ENCODE results near the gene VSIG2.

Gene VSIG2

DNA sequence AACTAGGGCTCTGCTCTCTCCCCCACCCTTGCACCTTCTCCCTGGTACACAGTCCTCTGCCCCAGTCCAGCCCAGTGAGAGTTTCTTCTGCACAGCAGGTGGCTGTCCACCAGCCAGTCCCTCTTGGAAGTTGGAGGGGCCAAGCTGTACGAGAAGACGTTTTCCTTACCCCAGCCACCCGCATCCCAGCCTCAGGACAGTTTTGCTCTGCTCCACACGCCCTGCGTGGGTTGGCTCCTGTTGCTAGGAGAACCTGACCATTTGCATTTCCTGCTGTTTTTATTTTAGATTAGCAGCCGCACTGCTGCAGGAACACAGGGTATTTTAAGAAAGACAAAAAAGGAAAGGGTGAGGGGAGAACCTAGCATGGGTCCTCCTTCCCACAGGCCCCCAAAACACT lies 29.9 kb downstream of the VSIG2 start:
- Histone ChIP-seq H3K79me2 (ENCODE audit: insufficient read depth, low read length) (no peaks in the 10 kb centered on the region), H3K9me3 (ENCODE audit: insufficient read depth, low read length) (no peaks in the 10 kb centered on the region), H3K9ac (ENCODE audit: low read length) (no peak overlapping the region), H4K20me1 (ENCODE audit: low read depth, low read length) (no peaks in the 10 kb centered on the region), H3K27me3 (ENCODE audit: low read length) (no peaks in the 10 kb centered on the region), H3K4me2 (ENCODE audit: low read depth, low read length, poor library complexity, severe bottlenecking) (no peak overlapping the region), H3K4me3 (ENCODE audit: insufficient read depth, low read length, poor library complexity, severe bottlenecking) (no peak overlapping the region), H3K9me2 (replicated peaks; ENCODE audit: insufficient read depth, low read length) (no peaks in the 10 kb centered on the region), H2AFZ (ENCODE audit: low read depth, low read length, severe bottlenecking) (no peak overlapping the region), H3K27ac (ENCODE audit: low read depth, low read length) (no peak overlapping the region), H3F3A (ENCODE audit: insufficient read depth) (no peaks in the 10 kb centered on the region), H3K36me3 (ENCODE audit: low read length) (no peaks in the 10 kb centered on the region)
- TF ChIP-seq CTCF (IDR thresholded peaks at IDR 0.05; ENCODE audit: insufficient read depth, low read length, poor library complexity, severe bottlenecking): no peak
- TF ChIP-seq EZH2phosphoT487 (conservative IDR thresholded peaks at IDR 0.05; ENCODE audit: low read length): no peak

- Histone ChIP-seq H3K36me3 (ENCODE audit: low read length) (no peaks in the 10 kb centered on the region), H3K27me3 (ENCODE audit: low read length) (no peaks in the 10 kb centered on the region), H3K79me2 (ENCODE audit: insufficient read depth, low read length) (no peaks in the 10 kb centered on the region), H3K9me3 (ENCODE audit: insufficient read depth, low read length) (no peaks in the 10 kb centered on the region), H3K4me2 (ENCODE audit: low read depth, low read length, poor library complexity, severe bottlenecking) (no peak overlapping the region), H2AFZ (ENCODE audit: low read depth, low read length, severe bottlenecking) (no peak overlapping the region), H3K9ac (ENCODE audit: low read length) (no peak overlapping the region), H3K4me3 (ENCODE audit: insufficient read depth, low read length, poor library complexity, severe bottlenecking) (no peak overlapping the region), H4K20me1 (ENCODE audit: low read depth, low read length) (no peaks in the 10 kb centered on the region), H3K27ac (ENCODE audit: low read depth, low read length) (no peak overlapping the region), H3K9me2 (replicated peaks; ENCODE audit: insufficient read depth, low read length) (no peaks in the 10 kb centered on the region), H3F3A (ENCODE audit: insufficient read depth) (no peaks in the 10 kb centered on the region)
- no peak for TF ChIP-seq CTCF (IDR thresholded peaks at IDR 0.05; ENCODE audit: insufficient read depth, low read length, poor library complexity, severe bottlenecking)
- no peak for TF ChIP-seq EZH2phosphoT487 (conservative IDR thresholded peaks at IDR 0.05; ENCODE audit: low read length)
Observed at GRCh38 chr11:124719534-124719933, 32.5 kb downstream of the VSIG2 start.

GRCh38 chr11:124718801-124719200 lies 33.3 kb downstream of the VSIG2 start:
- Histone ChIP-seq H4K20me1 (ENCODE audit: low read depth, low read length) (no peaks in the 10 kb centered on the region), H3F3A (ENCODE audit: insufficient read depth) (no peaks in the 10 kb centered on the region), H3K9ac (ENCODE audit: low read length) (no peak overlapping the region), H3K9me2 (replicated peaks; ENCODE audit: insufficient read depth, low read length) (no peaks in the 10 kb centered on the region), H3K79me2 (ENCODE audit: insufficient read depth, low read length) (no peaks in the 10 kb centered on the region), H3K9me3 (ENCODE audit: insufficient read depth, low read length) (no peaks in the 10 kb centered on the region), H3K27me3 (ENCODE audit: low read length) (no peaks in the 10 kb centered on the region), H3K4me3 (ENCODE audit: insufficient read depth, low read length, poor library complexity, severe bottlenecking) (no peak overlapping the region), H2AFZ (ENCODE audit: low read depth, low read length, severe bottlenecking) (no peak overlapping the region), H3K4me2 (ENCODE audit: low read depth, low read length, poor library complexity, severe bottlenecking) (no peak overlapping the region), H3K36me3 (ENCODE audit: low read length) (no peaks in the 10 kb centered on the region), H3K27ac (ENCODE audit: low read depth, low read length) (no peak overlapping the region)
- TF ChIP-seq EZH2phosphoT487 (conservative IDR thresholded peaks at IDR 0.05; ENCODE audit: low read length) (no peak), CTCF (IDR thresholded peaks at IDR 0.05; ENCODE audit: insufficient read depth, low read length, poor library complexity, severe bottlenecking) (no peak)
